Measurements from ENCODE around the gene GRID2.

DNA sequence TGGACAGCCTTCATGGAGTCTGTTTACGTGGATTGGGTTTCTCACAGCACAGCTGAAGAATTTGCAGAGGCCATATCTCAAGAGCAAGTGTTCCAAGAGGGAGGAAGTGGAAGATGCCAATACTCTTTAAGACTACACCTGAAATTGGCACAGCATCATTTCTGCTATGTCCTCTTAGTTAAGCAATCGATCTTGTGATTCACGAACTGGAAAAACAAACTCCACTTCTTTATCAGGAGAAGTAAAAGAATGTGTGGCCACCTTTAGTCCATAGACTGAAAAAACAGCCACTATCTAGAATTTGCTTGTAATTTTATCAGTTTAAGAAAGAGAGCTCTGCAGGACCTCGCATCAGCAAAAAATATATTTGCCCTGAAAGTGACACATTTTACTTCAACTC lies 1051.6 kb downstream of the GRID2 start:
- TF ChIP-seq, protein P1, sequence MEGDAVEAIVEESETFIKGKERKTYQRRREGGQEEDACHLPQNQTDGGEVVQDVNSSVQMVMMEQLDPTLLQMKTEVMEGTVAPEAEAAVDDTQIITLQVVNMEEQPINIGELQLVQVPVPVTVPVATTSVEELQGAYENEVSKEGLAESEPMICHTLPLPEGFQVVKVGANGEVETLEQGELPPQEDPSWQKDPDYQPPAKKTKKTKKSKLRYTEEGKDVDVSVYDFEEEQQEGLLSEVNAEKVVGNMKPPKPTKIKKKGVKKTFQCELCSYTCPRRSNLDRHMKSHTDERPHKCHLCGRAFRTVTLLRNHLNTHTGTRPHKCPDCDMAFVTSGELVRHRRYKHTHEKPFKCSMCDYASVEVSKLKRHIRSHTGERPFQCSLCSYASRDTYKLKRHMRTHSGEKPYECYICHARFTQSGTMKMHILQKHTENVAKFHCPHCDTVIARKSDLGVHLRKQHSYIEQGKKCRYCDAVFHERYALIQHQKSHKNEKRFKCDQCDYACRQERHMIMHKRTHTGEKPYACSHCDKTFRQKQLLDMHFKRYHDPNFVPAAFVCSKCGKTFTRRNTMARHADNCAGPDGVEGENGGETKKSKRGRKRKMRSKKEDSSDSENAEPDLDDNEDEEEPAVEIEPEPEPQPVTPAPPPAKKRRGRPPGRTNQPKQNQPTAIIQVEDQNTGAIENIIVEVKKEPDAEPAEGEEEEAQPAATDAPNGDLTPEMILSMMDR (optimal IDR thresholded peaks at IDR 0.05 in 1 of 3, IDR thresholded peaks at IDR 0.05 in 1 of 3, conservative IDR thresholded peaks at IDR 0.05 in 1 of 3; ENCODE audit: extremely low read depth in 1 of 3, insufficient read depth in 2 of 3, low read length in 3 of 3): no peak
- TF ChIP-seq EZH2 (IDR thresholded peaks at IDR 0.05; ENCODE audit: low read length): no peak
